NK-92 treated with Interleukin-12 subunit alpha and Interleukin-12 subunit beta, amount 100 ng/mL, for 24 hours (cell line): ENCODE data around the gene CACNA1B.
"Not testable (repeated sequence)": the region's sequence is repeated elsewhere in the genome, so short reads cannot be mapped to it uniquely, and the experiment has no call there.

Experiments used
- DNase-seq: peaks from one replicate; lab custom pipeline; 2025; lab: John Stamatoyannopoulos, UW

Gene CACNA1B

DNA sequence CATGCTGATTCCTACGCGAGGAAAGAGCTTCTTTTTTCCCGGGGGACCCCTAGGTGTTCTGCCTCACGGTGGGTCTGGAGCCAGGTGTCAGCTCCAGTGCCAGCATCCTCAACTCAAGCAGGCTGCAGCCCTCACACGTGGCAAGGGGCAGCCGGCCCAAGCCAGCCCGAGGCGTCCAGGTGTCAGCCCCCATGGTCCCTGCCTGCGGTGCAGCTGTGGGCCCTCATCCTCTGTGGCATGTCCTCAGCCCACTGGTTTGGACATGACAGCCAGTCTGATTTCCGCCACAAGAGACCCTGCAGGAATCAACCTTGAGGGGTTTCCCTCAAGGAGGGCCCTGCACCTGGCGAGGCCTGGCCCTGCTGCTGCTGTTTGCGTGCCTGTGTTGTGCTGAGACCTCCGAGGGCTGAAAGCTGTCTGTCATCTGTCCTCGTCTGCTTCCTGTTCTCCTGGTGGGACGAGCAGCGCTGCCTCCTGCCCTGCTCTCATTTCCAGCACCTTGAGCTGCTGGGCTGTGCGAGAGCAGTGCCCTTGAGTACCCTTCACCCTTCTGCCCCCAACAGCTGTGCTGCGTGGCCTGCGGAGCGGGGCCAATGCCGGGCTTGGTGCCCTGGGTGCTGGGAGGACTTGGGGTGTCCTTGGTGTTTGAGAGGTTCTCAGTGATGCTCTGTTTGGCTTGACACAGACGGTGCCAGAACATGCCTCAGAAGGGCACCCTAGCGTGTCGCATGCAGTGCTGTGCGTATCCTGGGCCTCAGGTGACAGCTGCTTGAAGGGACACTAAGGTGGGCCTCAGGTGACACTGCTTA, 137.6 kb downstream of the CACNA1B start:
- DNase-seq, result no peak

GRCh38 chr9:138016406-138017187, 139.0 kb downstream of the CACNA1B start:
- no peak for DNase-seq

DNA sequence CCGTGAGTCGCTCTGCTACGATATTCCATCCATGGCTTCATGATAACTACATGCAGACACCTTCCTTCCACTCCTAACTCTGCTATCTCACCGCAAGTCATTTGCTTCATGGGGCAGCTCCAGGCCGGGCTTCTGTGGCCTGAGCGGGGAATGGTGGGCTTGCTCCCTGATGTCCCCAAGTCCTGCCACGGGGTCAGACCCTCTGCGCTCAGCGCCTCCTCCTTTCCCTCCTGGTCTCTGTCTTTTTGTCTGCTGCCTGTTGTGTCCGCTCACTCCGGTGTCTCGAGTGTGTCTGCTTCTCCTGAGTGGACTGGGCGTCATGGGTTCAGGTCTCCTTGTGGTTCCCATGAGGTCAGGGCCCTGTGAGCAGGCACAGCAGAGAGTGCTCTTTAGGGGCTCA, 139.6 kb downstream of the CACNA1B start:
- DNase-seq, result no peak

DNA sequence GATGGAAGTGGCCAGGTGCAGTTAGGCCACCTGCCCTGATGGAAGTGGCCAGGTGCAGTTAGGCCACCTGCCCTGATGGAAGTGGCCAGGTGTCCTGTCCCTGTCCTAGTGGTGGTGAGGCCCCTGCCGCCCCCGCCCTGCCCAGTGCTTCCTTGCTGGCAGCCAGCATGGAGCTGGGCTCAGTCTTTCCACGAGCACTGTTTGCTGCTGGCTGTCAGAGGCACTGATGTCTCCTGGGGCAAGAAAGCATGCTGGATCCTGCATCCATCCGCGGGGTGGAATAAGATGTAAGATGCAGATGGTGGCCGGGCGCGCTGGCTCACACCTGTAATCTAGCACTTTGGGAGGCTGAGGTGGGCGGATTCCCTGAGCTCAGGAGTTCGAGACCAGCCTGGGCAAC, 141.9 kb downstream of the CACNA1B start:
- DNase-seq, result not testable (repeated sequence)

GRCh38 chr9:138020120-138020794, 142.7 kb downstream of the CACNA1B start:
- no peak for DNase-seq

GRCh38 chr9:138020795-138021182, 143.2 kb downstream of the CACNA1B start:
- no peak for DNase-seq

DNA sequence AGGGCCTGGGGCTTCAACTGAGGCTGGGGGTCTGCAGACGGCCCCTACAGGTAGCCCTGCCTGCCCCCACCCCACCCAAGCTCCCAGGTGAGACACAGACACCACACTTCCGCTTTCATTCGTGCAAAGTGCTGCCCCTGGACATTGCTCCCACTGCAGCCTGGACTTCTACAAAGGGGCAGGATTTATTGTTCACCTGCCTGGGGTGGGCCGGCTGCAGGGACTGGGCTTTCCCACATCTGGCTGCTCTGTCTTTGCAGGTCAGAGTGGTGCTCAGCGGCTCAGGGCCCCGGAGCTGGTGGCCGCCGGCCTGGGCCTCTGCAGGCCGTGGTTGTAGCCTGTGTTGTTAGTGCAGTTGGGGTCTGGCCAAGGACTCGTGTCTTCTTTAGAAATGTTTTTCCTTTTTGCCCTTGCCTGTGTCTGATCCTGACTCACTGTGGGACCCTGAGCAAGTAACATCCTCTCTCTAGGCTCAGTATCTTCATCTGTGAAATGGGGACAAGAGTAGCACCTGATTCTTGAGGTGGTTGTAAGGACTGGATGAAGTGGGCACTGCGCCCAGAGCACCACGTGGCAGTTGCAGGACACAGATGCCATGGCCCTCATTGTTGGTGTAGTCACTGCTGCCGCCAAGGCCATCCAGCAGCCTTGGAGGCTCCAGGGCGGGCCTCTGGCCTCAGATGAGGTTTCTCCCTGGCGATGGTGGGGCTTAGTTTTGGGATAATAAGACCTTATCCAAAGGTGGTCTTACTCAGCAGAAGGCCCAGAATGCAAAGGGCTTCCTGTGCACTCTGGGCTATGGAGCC, 143.9 kb downstream of the CACNA1B start:
- DNase-seq, result no peak

GRCh38 chr9:138022121-138022741, 144.6 kb downstream of the CACNA1B start:
- no peak for DNase-seq

- DNase-seq, result no peak
Observed at GRCh38 chr9:138022756-138023393, 145.3 kb downstream of the CACNA1B start.

DNA sequence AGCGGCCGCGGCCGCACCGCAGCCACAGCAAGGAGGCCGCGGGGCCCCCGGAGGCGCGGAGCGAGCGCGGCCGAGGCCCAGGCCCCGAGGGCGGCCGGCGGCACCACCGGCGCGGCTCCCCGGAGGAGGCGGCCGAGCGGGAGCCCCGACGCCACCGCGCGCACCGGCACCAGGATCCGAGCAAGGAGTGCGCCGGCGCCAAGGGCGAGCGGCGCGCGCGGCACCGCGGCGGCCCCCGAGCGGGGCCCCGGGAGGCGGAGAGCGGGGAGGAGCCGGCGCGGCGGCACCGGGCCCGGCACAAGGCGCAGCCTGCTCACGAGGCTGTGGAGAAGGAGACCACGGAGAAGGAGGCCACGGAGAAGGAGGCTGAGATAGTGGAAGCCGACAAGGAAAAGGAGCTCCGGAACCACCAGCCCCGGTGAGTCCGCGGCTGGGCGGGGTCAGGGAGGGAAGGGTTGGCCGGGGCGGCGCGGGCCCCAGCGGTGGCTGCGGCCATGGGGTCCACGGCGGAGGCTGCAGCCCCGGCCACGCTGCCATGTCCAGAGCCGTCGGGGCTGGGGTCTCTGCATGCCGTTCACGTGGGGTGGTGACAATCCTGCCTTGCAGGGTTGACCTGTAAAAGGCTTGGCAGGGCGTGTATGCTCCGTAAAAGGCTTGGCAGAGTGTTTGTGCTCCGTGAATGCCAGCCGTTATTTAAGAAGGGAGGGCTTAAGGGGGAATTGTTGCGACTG, 146.0 kb downstream of the CACNA1B start:
- DNase-seq, result no peak

- no peak for DNase-seq
Observed at GRCh38 chr9:138024131-138024530, 146.5 kb downstream of the CACNA1B start.

DNA sequence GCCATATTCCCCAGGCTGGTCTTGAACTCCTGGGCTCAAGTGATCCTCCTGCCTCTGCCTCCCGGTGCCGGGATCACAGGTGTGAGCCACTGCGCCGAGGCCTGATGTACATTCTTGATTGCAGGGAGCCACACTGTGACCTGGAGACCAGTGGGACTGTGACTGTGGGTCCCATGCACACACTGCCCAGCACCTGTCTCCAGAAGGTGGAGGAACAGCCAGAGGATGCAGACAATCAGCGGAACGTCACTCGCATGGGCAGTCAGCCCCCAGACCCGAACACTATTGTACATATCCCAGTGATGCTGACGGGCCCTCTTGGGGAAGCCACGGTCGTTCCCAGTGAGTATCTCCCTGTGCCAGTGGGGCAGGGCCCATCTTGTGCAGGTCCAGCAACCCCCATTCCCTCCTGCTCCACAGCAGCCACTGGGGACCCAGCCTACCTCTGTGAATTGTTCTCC, 147.3 kb downstream of the CACNA1B start:
- DNase-seq, result no peak

DNA sequence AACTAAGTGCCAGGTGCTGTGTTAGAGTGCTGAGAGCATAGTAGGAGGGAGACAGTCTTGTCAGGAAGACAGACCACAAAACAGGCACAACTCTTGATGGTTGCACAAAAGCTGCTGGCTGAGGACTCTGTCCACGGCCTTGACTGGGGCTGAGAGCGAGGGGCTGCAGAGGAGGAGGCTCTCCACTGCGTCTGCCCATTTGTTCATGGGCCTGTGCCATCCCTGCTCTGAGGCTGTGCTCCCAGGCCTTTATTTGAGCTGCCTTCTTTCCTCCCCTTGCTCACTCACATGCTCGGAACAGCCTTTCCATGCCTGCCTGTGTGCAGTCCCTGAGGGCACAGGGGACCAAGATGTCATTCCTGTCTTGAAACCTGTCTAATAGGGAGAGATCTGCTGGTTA, 147.8 kb downstream of the CACNA1B start:
- DNase-seq, result no peak

GRCh38 chr9:138025908-138026307, 148.3 kb downstream of the CACNA1B start:
- DNase-seq, result no peak

- no peak for DNase-seq
Observed at GRCh38 chr9:138028596-138028995, 151.0 kb downstream of the CACNA1B start.

DNA sequence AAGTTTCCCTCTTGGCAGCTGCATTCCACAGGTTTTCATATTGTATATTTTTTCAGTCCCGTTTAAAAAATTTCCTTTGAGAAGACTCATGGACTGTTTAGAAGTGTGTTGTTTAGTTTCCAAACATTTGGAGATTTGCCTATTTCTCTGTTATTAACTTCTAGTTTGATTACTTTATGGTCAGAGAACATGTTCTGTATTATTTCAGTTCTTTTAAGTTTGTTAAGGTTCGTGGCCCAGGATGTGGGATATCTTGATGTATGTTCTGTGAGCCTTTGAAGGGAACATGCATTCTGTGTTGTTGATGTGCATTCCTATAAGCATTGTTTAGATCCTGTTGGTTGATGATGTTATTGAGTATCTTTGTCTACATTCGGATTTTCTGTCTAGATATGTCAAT, 153.6 kb downstream of the CACNA1B start:
- no peak for DNase-seq

GRCh38 chr9:138033950-138034349, 156.4 kb downstream of the CACNA1B start:
- DNase-seq, result no peak

- no peak for DNase-seq
Observed at GRCh38 chr9:138037140-138037539, 159.6 kb downstream of the CACNA1B start.

DNA sequence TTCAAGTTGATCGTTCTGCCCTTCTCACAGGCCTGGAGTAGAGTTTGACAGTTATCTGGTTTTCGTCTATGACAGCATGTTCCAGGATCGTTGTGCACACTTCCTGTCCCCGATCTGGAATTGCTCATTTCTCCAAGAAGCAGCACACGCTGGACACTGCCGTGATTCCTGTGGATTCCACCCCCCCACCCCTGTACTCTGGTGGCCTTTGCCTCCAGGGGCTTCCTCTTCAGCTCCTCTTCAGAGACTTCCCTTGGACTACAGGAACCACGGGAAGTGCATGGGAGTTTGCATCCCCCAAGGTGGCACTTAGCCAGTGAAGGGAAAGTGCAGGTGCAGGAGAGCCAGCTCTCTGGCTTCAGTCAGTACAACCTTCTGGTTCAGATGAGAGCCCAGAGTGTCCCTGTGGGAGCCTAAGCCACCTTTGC, 160.7 kb downstream of the CACNA1B start:
- DNase-seq, result no peak
